Lower lobe of right lung (tissue), 2 donors: ENCODE measurements around the gene MYO5B. TPM values are rescaled to one million over a fixed set of nuclear protein-coding genes. Genes with fewer than 3 reads are reported as not detected.
A peak's percentile ranks its signal among the peaks of the same experiment; 100 is the strongest.

Source experiments
- ATAC-seq, 2 donors: fragments of 200-7000 bp; cut with Tn5 transposase; one replicate each; pipeline ENCODE4 v1.9.1; 2020 to 2022; ENCODE audit warnings: mild to moderate bottlenecking in 2 of 2, moderate library complexity in 2 of 2
- DNase-seq: peaks from one replicate; pipeline ENCODE4 v3.0.0-alpha.2; 2020
- H3K27ac ChIP-seq: fragments of 200-600 bp; one replicate; pipeline ENCODE4 v1.8.0; 2022
- H3K27me3 ChIP-seq: fragments of 200-600 bp; one replicate; pipeline ENCODE4 v1.8.0; 2022; ENCODE audit warnings: low read depth
- H3K36me3 ChIP-seq: fragments of 200-600 bp; one replicate; pipeline ENCODE4 v1.8.0; 2022; ENCODE audit warnings: mild to moderate bottlenecking
- H3K4me1 ChIP-seq: fragments of 200-600 bp; one replicate; pipeline ENCODE4 v1.8.0; 2022
- H3K4me3 ChIP-seq: fragments of 200-600 bp; one replicate; pipeline ENCODE4 v1.8.0; 2022; ENCODE audit warnings: mild to moderate bottlenecking
- H3K9me3 ChIP-seq: fragments of 200-600 bp; one replicate; pipeline ENCODE4 v1.8.0; 2022
- CTCF ChIP-seq: fragments of 200-600 bp; IDR thresholded peaks from one replicate; pipeline ENCODE4 v1.8.0; 2022; ENCODE audit warnings: antibody characterized with exemption, mild to moderate bottlenecking
- intact Hi-C: fragments of 100-400 bp; cut with DNase I; formaldehyde crosslinking; loops from one replicate; pipeline ENCODE4 v1.11.0; 2022
- total RNA-seq: library from RNA; stranded (reverse); fragmentation: NEBNext Ultra II Directional; extraction: Animal tissue kit (Norgen Biotek cat#: 25700); gene quantifications from one replicate; pipeline ENCODE4 v1.2.1, GENCODE V29; 2021
- donor health status: DM: no; HTN: yes; CAD: no; lungs with severe emphysema.

MYO5B gene
- total RNA-seq, 1 donor from 2014 or later: 23.3 TPM

- intact Hi-C loops: no loop called here
- no peak for ATAC-seq
- no peak for TF ChIP-seq CTCF
These were observed 362.7 kb downstream of the MYO5B start for GRCh38 chr18:49832221-49832647.

GRCh38 chr18:49827996-49828395 is 367.0 kb downstream of the MYO5B start:
- Histone ChIP-seq H3K36me3 (no peaks in the 10 kb centered on the region), H3K4me3 (no peak overlapping the region), H3K27me3 (no peaks in the 10 kb centered on the region), H3K4me1 (no peaks in the 10 kb centered on the region), H3K27ac (no peak overlapping the region), H3K9me3 (no peaks in the 10 kb centered on the region)
- no peak for TF ChIP-seq CTCF
- no peak for DNase-seq
- ATAC-seq: no peak
- intact Hi-C loops: no loop called here

More at GRCh38 chr18:49832221-49832647, 362.7 kb downstream of the MYO5B start:
- Histone ChIP-seq H3K36me3 (peaks cover 6% of the 10 kb centered on the region), H3K27ac (no peak overlapping the region), H3K4me3 (no peak overlapping the region), H3K4me1 (no peaks in the 10 kb centered on the region), H3K27me3 (no peaks in the 10 kb centered on the region), H3K9me3 (no peaks in the 10 kb centered on the region)
- no peak for DNase-seq

GRCh38 chr18:49819823-49820671 is 374.9 kb downstream of the MYO5B start:
- H3K27me3 ChIP-seq: no peaks in the 10 kb centered on the region
- TF ChIP-seq CTCF: no peak
- ATAC-seq: peak; percentile 73 to 75
- no peak overlapping the region for H3K27ac ChIP-seq
- H3K9me3 ChIP-seq: no peaks in the 10 kb centered on the region
- intact Hi-C loops: no loop called here
- peaks cover 9% of the 10 kb centered on the region for H3K4me1 ChIP-seq
- H3K4me3 ChIP-seq: no peak overlapping the region
- no peak for DNase-seq
- no peaks in the 10 kb centered on the region for H3K36me3 ChIP-seq

GRCh38 chr18:49819071-49819662 is 375.8 kb downstream of the MYO5B start:
- H3K36me3 ChIP-seq: no peaks in the 10 kb centered on the region
- no peak for TF ChIP-seq CTCF
- no peak for DNase-seq
- intact Hi-C loops: no loop called here
- no peaks in the 10 kb centered on the region for H3K27me3 ChIP-seq
- no peaks in the 10 kb centered on the region for H3K9me3 ChIP-seq
- no peak overlapping the region for H3K27ac ChIP-seq
- no peak for ATAC-seq
- H3K4me1 ChIP-seq: peaks cover 14% of the 10 kb centered on the region
- no peak overlapping the region for H3K4me3 ChIP-seq

GRCh38 chr18:49817947-49818346 is 377.0 kb downstream of the MYO5B start:
- no peaks in the 10 kb centered on the region for H3K27me3 ChIP-seq
- intact Hi-C loops: no loop called here
- no peaks in the 10 kb centered on the region for H3K9me3 ChIP-seq
- TF ChIP-seq CTCF: no peak
- ATAC-seq (no peak), DNase-seq (no peak)
- no peaks in the 10 kb centered on the region for H3K36me3 ChIP-seq
- H3K4me3 ChIP-seq: no peak overlapping the region
- H3K27ac ChIP-seq: no peak overlapping the region
- peaks cover 14% of the 10 kb centered on the region for H3K4me1 ChIP-seq
